Smooth muscle cell (in vitro differentiated cells): ENCODE data around the gene CGB2. TPM values are rescaled to one million over a fixed set of nuclear protein-coding genes. Genes with fewer than 3 reads are reported as not detected.
"Not testable (repeated sequence)": the region's sequence is repeated elsewhere in the genome, so short reads cannot be mapped to it uniquely, and the experiment has no call there.

Source experiments
- DNase-seq: peaks from one replicate; lab custom pipeline; 2025; ENCODE audit not compliant: unreplicated experiment; lab: John Stamatoyannopoulos, UW
- H2AFZ ChIP-seq: fragments of 200-600 bp; sonication (generic); 2 replicates; pipeline ENCODE4 v1.6.0; 2016; ENCODE audit warnings: antibody characterized with exemption, low read depth, mild to moderate bottlenecking
- H3F3A ChIP-seq: fragments of 200-600 bp; sonication (generic); 2 replicates; pipeline ENCODE4 v1.6.0; 2017; ENCODE audit warnings: antibody characterized with exemption, low read depth
- H3K27ac ChIP-seq: fragments of 200-600 bp; sonication (generic); 2 replicates; pipeline ENCODE4 v1.5.1; 2016; ENCODE audit warnings: low read depth, mild to moderate bottlenecking
- H3K27me3 ChIP-seq: fragments of 200-600 bp; sonication (generic); 2 replicates; pipeline ENCODE4 v1.6.1; 2016; ENCODE audit warnings: low read depth, mild to moderate bottlenecking
- H3K36me3 ChIP-seq: fragments of 200-600 bp; sonication (generic); 2 replicates; pipeline ENCODE4 v1.5.1; 2016; ENCODE audit warnings: low read depth
- H3K4me1 ChIP-seq: fragments of 200-600 bp; sonication (generic); 2 replicates; pipeline ENCODE4 v1.5.1; 2016; ENCODE audit warnings: low read depth
- H3K4me2 ChIP-seq: fragments of 200-600 bp; sonication (generic); 2 replicates; pipeline ENCODE4 v1.6.0; 2016; ENCODE audit warnings: mild to moderate bottlenecking
- H3K4me3 ChIP-seq: fragments of 200-600 bp; sonication (generic); 2 replicates; pipeline ENCODE4 v1.5.1; 2016; ENCODE audit warnings: mild to moderate bottlenecking
- H3K79me2 ChIP-seq: fragments of 200-600 bp; sonication (generic); 2 replicates; pipeline ENCODE4 v1.6.0; 2016; ENCODE audit warnings: low read depth, mild to moderate bottlenecking
- H3K9ac ChIP-seq: fragments of 200-600 bp; sonication (generic); 2 replicates; pipeline ENCODE4 v1.6.0; 2016; ENCODE audit warnings: low read depth
- H3K9me3 ChIP-seq: fragments of 200-600 bp; sonication (generic); replicated peaks from 2 replicates; pipeline ENCODE4 v1.5.1; 2016; ENCODE audit warnings: low read depth
- H4K20me1 ChIP-seq: fragments of 200-600 bp; sonication (generic); 2 replicates; pipeline ENCODE4 v1.6.0; 2016; ENCODE audit warnings: low read depth
- CTCF ChIP-seq: fragments of 200-600 bp; sonication (generic); IDR thresholded peaks from 2 replicates; pipeline ENCODE4 v1.5.1; 2017; ENCODE audit warnings: borderline replicate concordance, mild to moderate bottlenecking, antibody characterized with exemption; ENCODE audit not compliant: insufficient read depth, poor library complexity, severe bottlenecking
- WGBS: methylation state at CpG from one replicate; pipeline ENCODE4 v1.1.7; 2016; ENCODE audit warnings: low lambda C conversion rate; 5-methylcytosine and 5-hydroxymethylcytosine counted together
- polyA plus RNA-seq: library from polyadenylated mRNA; unstranded; fragments of >200 nt; fragmentation: Nextera tagmentation; extraction: Ambion mirVana; gene quantifications from 2 replicates; pipeline ENCODE4 v1.2.1, GENCODE V29; 2016
- total RNA-seq: library from RNA; depleted of rRNA; stranded (reverse); fragments of >200 nt; gene quantifications from 2 replicates; pipeline ENCODE4 v1.2.3, GENCODE V29; 2014

Gene CGB2
- total and polyA plus RNA-seq, 2 experiments from 2014 or later, result not detected

GRCh38 chr19:49016067-49016839 is 15.4 kb upstream of the CGB2 start:
- 99% methylated on average over 23 of the region's 29 CpGs for WGBS
- Histone ChIP-seq H3K9me3 (no peaks in the 10 kb centered on the region), H3K36me3 (no peaks in the 10 kb centered on the region), H3K79me2 (no peaks in the 10 kb centered on the region), H3K27me3 (peaks cover 6% of the 10 kb centered on the region), H3F3A (no peaks in the 10 kb centered on the region), H3K27ac (no peak overlapping the region), H2AFZ (no peak overlapping the region), H3K4me3 (no peak overlapping the region), H3K9ac (no peak overlapping the region), H3K4me1 (no peaks in the 10 kb centered on the region), H4K20me1 (no peaks in the 10 kb centered on the region), H3K4me2 (no peak overlapping the region)
- TF ChIP-seq CTCF, result no peak
- no peak for DNase-seq

- no peak for TF ChIP-seq CTCF
- Histone ChIP-seq H3K79me2 (no peaks in the 10 kb centered on the region), H3K27me3 (peaks cover 6% of the 10 kb centered on the region), H3K27ac (no peak within 1 kb of the TSS), H2AFZ (peak within 1 kb of the TSS; percentile 1), H3K9me3 (no peaks in the 10 kb centered on the region), H3K4me3 (peak within 1 kb of the TSS; percentile 46), H4K20me1 (no peaks in the 10 kb centered on the region), H3K9ac (no peak within 1 kb of the TSS), H3K4me2 (peak within 1 kb of the TSS; percentile 95), H3K36me3 (no peaks in the 10 kb centered on the region), H3K4me1 (no peaks in the 10 kb centered on the region), H3F3A (no peaks in the 10 kb centered on the region)
- 80% methylated on average over 17 of the region's 17 CpGs for WGBS
- no peak for DNase-seq
Observed at GRCh38 chr19:49017041-49017665, 14.5 kb upstream of the CGB2 start, which contains the start of gene LHB. TSS of gene LHB (minus strand) at chr19:49017091. CDS start at chr19:49017081, 10 bp downstream.

- H3K27ac ChIP-seq, result no peak overlapping the region
Observed at GRCh38 chr19:49017666-49018351, 13.9 kb upstream of the CGB2 start.

GRCh38 chr19:49018388-49019241 is 13.1 kb upstream of the CGB2 start:
- not testable (repeated sequence) for H3K27me3 ChIP-seq, H2AFZ ChIP-seq, H4K20me1 ChIP-seq, H3F3A ChIP-seq, DNase-seq, H3K79me2 ChIP-seq, H3K9me3 ChIP-seq, H3K36me3 ChIP-seq, H3K9ac ChIP-seq, H3K4me1 ChIP-seq, H3K27ac ChIP-seq
- 52% methylated on average over 44 of the region's 50 CpGs for WGBS
- peak overlapping the region; percentile 46 for H3K4me3 ChIP-seq
- peak overlapping the region; percentile 95 for H3K4me2 ChIP-seq

More at GRCh38 chr19:49017666-49018351, 13.9 kb upstream of the CGB2 start:
- Histone ChIP-seq H3K79me2 (no peaks in the 10 kb centered on the region), H3K4me1 (no peaks in the 10 kb centered on the region), H3K27me3 (peaks cover 6% of the 10 kb centered on the region), H3K36me3 (no peaks in the 10 kb centered on the region), H3K4me3 (peak overlapping the region; percentile 46), H3K9me3 (no peaks in the 10 kb centered on the region), H3F3A (no peaks in the 10 kb centered on the region), H4K20me1 (no peaks in the 10 kb centered on the region), H3K4me2 (peak overlapping the region; percentile 95), H2AFZ (peak overlapping the region; percentile 1), H3K9ac (no peak overlapping the region)
- WGBS, result 5% methylated on average over 57 of the region's 62 CpGs
- TF ChIP-seq CTCF, result peak; percentile 36
- DNase-seq, result peak; percentile 25
